ENCODE data around the gene ADAM12. TPM values are rescaled to one million over a fixed set of nuclear protein-coding genes. Genes with fewer than 3 reads are reported as not detected.

Gene ADAM12
- total RNA-seq, 1 donor from 2014 or later = 100 TPM

- Mint-ChIP-seq H3K27me3 (ENCODE audit: low read depth, unreplicated experiment) (no peaks in the 10 kb centered on the region), H3K4me1 (ENCODE audit: low read depth, unreplicated experiment) (peaks cover 29% of the 10 kb centered on the region), H3K27ac (ENCODE audit: unreplicated experiment) (no peak overlapping the region), H3K36me3 (ENCODE audit: low read depth, unreplicated experiment) (peaks cover 17% of the 10 kb centered on the region), H3K9me3 (ENCODE audit: unreplicated experiment) (no peaks in the 10 kb centered on the region), H3K4me3 (ENCODE audit: unreplicated experiment) (no peak overlapping the region)
- no peaks in the 10 kb centered on the region for H3K79me2 ChIP-seq (ENCODE audit: insufficient read depth, low read length)
- peaks cover 18% of the 10 kb centered on the region for H3K4me1 ChIP-seq (ENCODE audit: insufficient read depth, low read length)
- H3K27ac ChIP-seq (ENCODE audit: low read depth, low read length) = no peak overlapping the region
- no peaks in the 10 kb centered on the region for H4K20me1 ChIP-seq (ENCODE audit: insufficient read depth, low read length)
- H3K9me3 ChIP-seq (ENCODE audit: insufficient read depth, low read depth, low read length) = no peaks in the 10 kb centered on the region
- DNase-seq (ENCODE audit: low read depth) = no peak
- no peaks in the 10 kb centered on the region for H3K27me3 ChIP-seq (ENCODE audit: insufficient read depth, low read length)
- no peak overlapping the region for H3K9ac ChIP-seq (ENCODE audit: low read length)
- no peak for TF ChIP-seq EZH2 (IDR thresholded peaks at IDR 0.05; ENCODE audit: insufficient read depth, low read length)
- TF ChIP-seq CTCF (IDR thresholded peaks at IDR 0.05; ENCODE audit: insufficient read depth, low read depth, low read length) = no peak
- peak; percentile 20 for FAIRE-seq
- no peak overlapping the region for H3K4me3 ChIP-seq (ENCODE audit: insufficient read depth, low read depth, low read length)
- H3K4me2 ChIP-seq (ENCODE audit: low read length) = no peak overlapping the region
- peaks cover 19% of the 10 kb centered on the region for H3K36me3 ChIP-seq (ENCODE audit: insufficient read depth, low read length)
- no peak overlapping the region for H2AFZ ChIP-seq (ENCODE audit: low read depth, low read length)
Measured at GRCh38 chr10:126046831-126047230, 341.4 kb downstream of the ADAM12 start.

- H3K4me2 ChIP-seq (ENCODE audit: low read length) = no peak overlapping the region
- no peaks in the 10 kb centered on the region for H4K20me1 ChIP-seq (ENCODE audit: insufficient read depth, low read length)
- no peak overlapping the region for H3K4me3 ChIP-seq (ENCODE audit: insufficient read depth, low read depth, low read length)
- FAIRE-seq = no peak
- peaks cover 19% of the 10 kb centered on the region for H3K36me3 Mint-ChIP-seq (ENCODE audit: low read depth, unreplicated experiment)
- H3K27ac Mint-ChIP-seq (ENCODE audit: unreplicated experiment) = no peak overlapping the region
- no peaks in the 10 kb centered on the region for H3K9me3 Mint-ChIP-seq (ENCODE audit: unreplicated experiment)
- H3K27me3 Mint-ChIP-seq (ENCODE audit: low read depth, unreplicated experiment) = no peaks in the 10 kb centered on the region
- H3K4me1 Mint-ChIP-seq (ENCODE audit: low read depth, unreplicated experiment) = peaks cover 31% of the 10 kb centered on the region
- H2AFZ ChIP-seq (ENCODE audit: low read depth, low read length) = no peak overlapping the region
- no peaks in the 10 kb centered on the region for H3K27me3 ChIP-seq (ENCODE audit: insufficient read depth, low read length)
- H3K79me2 ChIP-seq (ENCODE audit: insufficient read depth, low read length) = no peaks in the 10 kb centered on the region
- H3K4me1 ChIP-seq (ENCODE audit: insufficient read depth, low read length) = peaks cover 22% of the 10 kb centered on the region
- no peak overlapping the region for H3K27ac ChIP-seq (ENCODE audit: low read depth, low read length)
- no peak overlapping the region for H3K9ac ChIP-seq (ENCODE audit: low read length)
- H3K4me3 Mint-ChIP-seq (ENCODE audit: unreplicated experiment) = no peak overlapping the region
- no peak for DNase-seq (ENCODE audit: low read depth)
- TF ChIP-seq EZH2 (IDR thresholded peaks at IDR 0.05; ENCODE audit: insufficient read depth, low read length) (no peak), CTCF (IDR thresholded peaks at IDR 0.05; ENCODE audit: insufficient read depth, low read depth, low read length) (no peak)
- H3K9me3 ChIP-seq (ENCODE audit: insufficient read depth, low read depth, low read length) = no peaks in the 10 kb centered on the region
- H3K36me3 ChIP-seq (ENCODE audit: insufficient read depth, low read length) = peaks cover 28% of the 10 kb centered on the region
Measured at GRCh38 chr10:126045861-126046260, 342.4 kb downstream of the ADAM12 start.

GRCh38 chr10:126043389-126043788 lies 344.9 kb downstream of the ADAM12 start:
- Histone ChIP-seq H3K4me3 (ENCODE audit: insufficient read depth, low read depth, low read length) (no peak overlapping the region), H2AFZ (ENCODE audit: low read depth, low read length) (no peak overlapping the region), H3K27ac (ENCODE audit: low read depth, low read length) (no peak overlapping the region), H3K36me3 (ENCODE audit: insufficient read depth, low read length) (peaks cover 42% of the 10 kb centered on the region), H4K20me1 (ENCODE audit: insufficient read depth, low read length) (no peaks in the 10 kb centered on the region), H3K27me3 (ENCODE audit: insufficient read depth, low read length) (no peaks in the 10 kb centered on the region), H3K9me3 (ENCODE audit: insufficient read depth, low read depth, low read length) (no peaks in the 10 kb centered on the region), H3K9ac (ENCODE audit: low read length) (no peak overlapping the region), H3K4me2 (ENCODE audit: low read length) (no peak overlapping the region), H3K79me2 (ENCODE audit: insufficient read depth, low read length) (no peaks in the 10 kb centered on the region), H3K4me1 (ENCODE audit: insufficient read depth, low read length) (peaks cover 4% of the 10 kb centered on the region)
- TF ChIP-seq EZH2 (IDR thresholded peaks at IDR 0.05; ENCODE audit: insufficient read depth, low read length) (no peak), CTCF (IDR thresholded peaks at IDR 0.05; ENCODE audit: insufficient read depth, low read depth, low read length) (no peak)
- Mint-ChIP-seq H3K27ac (ENCODE audit: unreplicated experiment) (no peak overlapping the region), H3K9me3 (ENCODE audit: unreplicated experiment) (no peaks in the 10 kb centered on the region), H3K4me1 (ENCODE audit: low read depth, unreplicated experiment) (peaks cover 13% of the 10 kb centered on the region), H3K36me3 (ENCODE audit: low read depth, unreplicated experiment) (peaks cover 26% of the 10 kb centered on the region), H3K4me3 (ENCODE audit: unreplicated experiment) (no peak overlapping the region), H3K27me3 (ENCODE audit: low read depth, unreplicated experiment) (no peaks in the 10 kb centered on the region)
- FAIRE-seq = no peak
- DNase-seq (ENCODE audit: low read depth) = no peak

All from astrocyte (in vitro differentiated cells and primary cell).